ENCODE results near the gene TUBB4B.

Gene TUBB4B

GRCh38 chr9:137226338-137227053 is 14.6 kb upstream of the TUBB4B start:
- DNase-seq = no peak

- peak; percentile 92 for DNase-seq
Measured at GRCh38 chr9:137227054-137227852, 13.8 kb upstream of the TUBB4B start, which contains the start of gene RNF224. Gene RNF224, plus strand, starts transcription at chr9:137227502. Its CDS starts 834 bp downstream, at chr9:137228336.

GRCh38 chr9:137227853-137228505 is 13.1 kb upstream of the TUBB4B start:
- DNase-seq = no peak

GRCh38 chr9:137228506-137228967 is 12.6 kb upstream of the TUBB4B start:
- DNase-seq = no peak

- no peak for DNase-seq
Measured at GRCh38 chr9:137228968-137229896, 11.9 kb upstream of the TUBB4B start.

GRCh38 chr9:137229903-137230704 is 11.0 kb upstream of the TUBB4B start:
- no peak for DNase-seq

- DNase-seq = no peak
Measured at GRCh38 chr9:137230705-137231371, 10.2 kb upstream of the TUBB4B start, which contains the start of gene SLC34A3. Gene SLC34A3, plus strand, starts transcription at chr9:137230901. Its CDS starts 802 bp downstream, at chr9:137231703.

GRCh38 chr9:137231372-137232039 is 9.6 kb upstream of the TUBB4B start:
- DNase-seq = no peak

GRCh38 chr9:137232101-137232500 is 9.0 kb upstream of the TUBB4B start:
- DNase-seq = no peak

GRCh38 chr9:137232510-137232909 is 8.6 kb upstream of the TUBB4B start:
- no peak for DNase-seq

- DNase-seq = no peak
Measured at GRCh38 chr9:137233143-137233980, 7.7 kb upstream of the TUBB4B start.

GRCh38 chr9:137234055-137234697 is 6.9 kb upstream of the TUBB4B start:
- DNase-seq = no peak

GRCh38 chr9:137234758-137235423 is 6.2 kb upstream of the TUBB4B start:
- no peak for DNase-seq

GRCh38 chr9:137235424-137236237 is 5.5 kb upstream of the TUBB4B start:
- no peak for DNase-seq

- peak; percentile 96 for DNase-seq
Measured at GRCh38 chr9:137236238-137236935, 4.7 kb upstream of the TUBB4B start.

GRCh38 chr9:137236936-137237421 is 4.1 kb upstream of the TUBB4B start:
- no peak for DNase-seq
